Measurements from ENCODE around the gene FBXL22.

GRCh38 chr15:63603516-63603915 lies 6.3 kb downstream of the FBXL22 start:
- no peak for TF ChIP-seq CHD1 (IDR thresholded peaks at IDR 0.05; ENCODE audit: low read depth, low read length)
- TF ChIP-seq CTCF (conservative IDR thresholded peaks at IDR 0.05; ENCODE audit: low read depth, low read length), result no peak

Measured in IMR-90 (cell line).